ENCODE data around the gene ERBB2.

GRCh38 chr17:39683295-39683939, 16.4 kb upstream of the ERBB2 start:
- TF ChIP-seq, protein P1, sequence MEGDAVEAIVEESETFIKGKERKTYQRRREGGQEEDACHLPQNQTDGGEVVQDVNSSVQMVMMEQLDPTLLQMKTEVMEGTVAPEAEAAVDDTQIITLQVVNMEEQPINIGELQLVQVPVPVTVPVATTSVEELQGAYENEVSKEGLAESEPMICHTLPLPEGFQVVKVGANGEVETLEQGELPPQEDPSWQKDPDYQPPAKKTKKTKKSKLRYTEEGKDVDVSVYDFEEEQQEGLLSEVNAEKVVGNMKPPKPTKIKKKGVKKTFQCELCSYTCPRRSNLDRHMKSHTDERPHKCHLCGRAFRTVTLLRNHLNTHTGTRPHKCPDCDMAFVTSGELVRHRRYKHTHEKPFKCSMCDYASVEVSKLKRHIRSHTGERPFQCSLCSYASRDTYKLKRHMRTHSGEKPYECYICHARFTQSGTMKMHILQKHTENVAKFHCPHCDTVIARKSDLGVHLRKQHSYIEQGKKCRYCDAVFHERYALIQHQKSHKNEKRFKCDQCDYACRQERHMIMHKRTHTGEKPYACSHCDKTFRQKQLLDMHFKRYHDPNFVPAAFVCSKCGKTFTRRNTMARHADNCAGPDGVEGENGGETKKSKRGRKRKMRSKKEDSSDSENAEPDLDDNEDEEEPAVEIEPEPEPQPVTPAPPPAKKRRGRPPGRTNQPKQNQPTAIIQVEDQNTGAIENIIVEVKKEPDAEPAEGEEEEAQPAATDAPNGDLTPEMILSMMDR (conservative IDR thresholded peaks at IDR 0.05; ENCODE audit: low read length) = no peak
- no peak for TF ChIP-seq EZH2phosphoT487 (IDR thresholded peaks at IDR 0.05; ENCODE audit: borderline replicate concordance)
